GM12878 (cell line): ENCODE results near the gene ZMIZ1. TPM values are rescaled to one million over a fixed set of nuclear protein-coding genes. Genes with fewer than 3 reads are reported as not detected.

Experiments used
- ATAC-seq: fragments of 200-7000 bp; cut with Tn5 transposase; 3 replicates; pipeline ENCODE4 v1.9.1; 2020; ENCODE audit warnings: mild to moderate bottlenecking, moderate library complexity
- BruUV-seq: library from RNA; stranded (reverse); fragments of 400-500 nt; replicated peaks from 2 replicates; lab custom pipeline; 2021; lab: Mats Ljungman, UMichigan
- CTCF ChIA-PET: fragments of 300-600 bp; sonication (Branson Sonifier 250); formaldehyde crosslinking; extraction: SDS; loops from one replicate; lab custom pipeline; 2021; ENCODE audit warnings: inconsistent platforms; lab: Yijun Ruan, JAX
- POLR2A ChIA-PET: fragments of 350-600 bp; formaldehyde crosslinking; extraction: SDS; loops from one replicate; lab custom pipeline; 2021; ENCODE audit warnings: inconsistent platforms; lab: Charles Lee
- RAD21 ChIA-PET: fragments of 300-600 bp; sonication (Branson Sonifier 250); formaldehyde crosslinking; loops from one replicate; lab custom pipeline; 2023; ENCODE audit warnings: antibody characterized with exemption; ENCODE audit not compliant: unreplicated experiment; lab: Charles Lee
- SMC1A ChIA-PET: fragments of 300-600 bp; sonication (Branson Sonifier 250); formaldehyde crosslinking; loops from one replicate; lab custom pipeline; 2023; ENCODE audit not compliant: unreplicated experiment, uncharacterized antibody; lab: Charles Lee
- DNase-seq: peaks from one replicate; pipeline ENCODE4 v3.0.0-alpha.2; 2011; ENCODE audit warnings: low read depth, low spot score
- FAIRE-seq: peaks from 3 replicates; lab custom pipeline; 2011; peaks lifted over from hg19 to GRCh38; lab: Jason Lieb, UNC
- H2AFZ ChIP-seq: 2 replicates; pipeline ENCODE4 v1.6.0; 2011; ENCODE audit warnings: low read depth, low read length, control low read depth; ENCODE audit not compliant: control insufficient read depth
- H3K27ac ChIP-seq: 2 replicates; pipeline ENCODE4 v1.5.1; 2011; ENCODE audit warnings: control low read depth; ENCODE audit not compliant: control insufficient read depth, insufficient read depth
- H3K27me3 ChIP-seq, 2 experiments: replicated peaks in 1 of 2; 2 replicates each; pipeline versions ENCODE4 v1.6.0 to v1.6.1; 2011; ENCODE audit warnings: low read length in 1 of 2; ENCODE audit not compliant: control insufficient read depth in 2 of 2, insufficient read depth in 2 of 2
- H3K36me3 ChIP-seq, 2 experiments: 2 replicates each; pipeline ENCODE4 v1.5.1; 2011; ENCODE audit warnings: low read length in 1 of 2; ENCODE audit not compliant: control insufficient read depth in 2 of 2, insufficient read depth in 2 of 2
- H3K4me1 ChIP-seq: 2 replicates; pipeline ENCODE4 v1.6.1; 2011; ENCODE audit warnings: mild to moderate bottlenecking, low read length, moderate library complexity, mixed read lengths; ENCODE audit not compliant: control insufficient read depth, insufficient read depth
- H3K4me2 ChIP-seq: 2 replicates; pipeline ENCODE4 v1.6.0; 2011; ENCODE audit warnings: control low read depth; ENCODE audit not compliant: control insufficient read depth, insufficient read depth
- H3K4me3 ChIP-seq: fragments of 200-600 bp; sonication (generic); 2 replicates; pipeline ENCODE4 v1.5.1; 2016
- H3K79me2 ChIP-seq: 2 replicates; pipeline ENCODE4 v1.6.0; 2011; ENCODE audit warnings: low read length; ENCODE audit not compliant: control insufficient read depth, insufficient read depth
- H3K9ac ChIP-seq: 2 replicates; pipeline ENCODE4 v1.8.0; 2011; ENCODE audit warnings: low read length, control low read depth, mixed read lengths; ENCODE audit not compliant: control insufficient read depth, insufficient read depth
- H3K9me3 ChIP-seq: replicated peaks from 3 replicates; pipeline ENCODE4 v1.5.1; 2011; ENCODE audit warnings: mild to moderate bottlenecking, low read length; ENCODE audit not compliant: control insufficient read depth, insufficient read depth
- H4K20me1 ChIP-seq: 2 replicates; pipeline ENCODE4 v1.6.0; 2011; ENCODE audit not compliant: control insufficient read depth, insufficient read depth
- ATF3 ChIP-seq: IDR thresholded peaks from 2 replicates; pipeline ENCODE4 v1.6.1; 2011; ENCODE audit warnings: low read depth, mild to moderate bottlenecking, low read length, moderate library complexity, borderline replicate concordance; ENCODE audit errors: extremely low read depth
- CTCF ChIP-seq, 3 experiments: IDR thresholded peaks in 2 of 3; conservative IDR thresholded peaks in 1 of 3; 2 replicates each; pipeline ENCODE4 v1.5.1; 2011; ENCODE audit warnings: low read depth in 3 of 3, low read length in 3 of 3, mild to moderate bottlenecking in 3 of 3, control low read depth in 2 of 3, moderate library complexity in 2 of 3, inconsistent platforms in 1 of 3, mixed read lengths in 1 of 3; ENCODE audit not compliant: control insufficient read depth in 2 of 3, insufficient read depth in 1 of 3; ENCODE audit errors: extremely low read depth in 1 of 3
- JUNB ChIP-seq: IDR thresholded peaks from 2 replicates; pipeline ENCODE4 v1.6.1; 2016; ENCODE audit warnings: antibody characterized with exemption, mild to moderate bottlenecking
- LARP7 ChIP-seq: fragments of 450-650 bp; IDR thresholded peaks from 2 replicates; pipeline ENCODE4 v1.6.1; 2017; ENCODE audit warnings: mild to moderate bottlenecking
- NKRF ChIP-seq: fragments of 450-650 bp; conservative IDR thresholded peaks from 2 replicates; pipeline ENCODE4 v1.6.1; 2017; ENCODE audit warnings: mild to moderate bottlenecking, moderate library complexity
- POLR2AphosphoS2 ChIP-seq: IDR thresholded peaks from 2 replicates; pipeline ENCODE4 v1.6.1; 2011; ENCODE audit warnings: low read depth, mild to moderate bottlenecking, low read length, improper control_type of control experiment, moderate library complexity
- SREBF2 ChIP-seq: IDR thresholded peaks from 2 replicates; pipeline ENCODE4 v1.6.1; 2012; ENCODE audit warnings: mild to moderate bottlenecking, low read length
- TCF3 ChIP-seq: IDR thresholded peaks from 2 replicates; pipeline ENCODE4 v1.6.1; 2012; ENCODE audit warnings: low read depth, mild to moderate bottlenecking, low read length, borderline replicate concordance; ENCODE audit not compliant: insufficient read depth
- WGBS: methylation state at CpG from one replicate; pipeline ENCODE4 v1.1.6; 2016; ENCODE audit warnings: low lambda C conversion rate; ENCODE audit not compliant: insufficient replicate concordance, insufficient coverage; ENCODE audit errors: missing lambda C conversion rate; 5-methylcytosine and 5-hydroxymethylcytosine counted together
- in situ Hi-C: fragments of 300-500 bp; cut with MboI; formaldehyde crosslinking; loops from 9 replicates; pipeline ENCODE4 v1.14.3; 2018; ENCODE audit warnings: mixed read lengths
- intact Hi-C: fragments of 100-400 bp; cut with micrococcal nuclease; formaldehyde crosslinking; loops from one replicate; pipeline ENCODE4 v1.14.2; 2022; ENCODE audit not compliant: unreplicated experiment
- polyA plus RNA-seq, 11 experiments: library from polyadenylated mRNA; depleted of rRNA in 4 of 11; unstranded in 6 of 11; stranded (reverse) in 5 of 11; fragments of >200 nt; fragmentation: Nextera tagmentation in 4 of 11; fragmentation: Illumina TruSeq in 1 of 11; extraction: Ambion mirVana in 4 of 11; extraction: Trizol in 1 of 11; gene quantifications; 1 replicate in 1 of 11; 2 replicates in 10 of 11; pipeline versions ENCODE4 v1.2.1 to v1.2.3, GENCODE V29; 2011 to 2016; ENCODE audit warnings: inconsistent platforms in 2 of 11, missing spikeins in 2 of 11, low read depth in 1 of 11
- total RNA-seq, 4 experiments: library from RNA; depleted of rRNA in 3 of 4; stranded (reverse); fragments of >200 nt in 3 of 4; fragmentation: Illumina TruSeq in 1 of 4; extraction: Trizol in 1 of 4; gene quantifications; 2 replicates each; pipeline versions ENCODE4 v1.2.1 to v1.2.3, GENCODE V29; 2013 to 2021

Gene ZMIZ1
- total and polyA plus RNA-seq, 10 of the 15 experiments (the other 5 are each of a cell fraction or from before 2014, with no cell fraction given) = 3.1 to 82.3 (median 14.9) TPM

GRCh38 chr10:79196470-79197461 lies 128.0 kb downstream of the ZMIZ1 start (continued):
- peak; percentile 85 to 90 (median 90) for TF ChIP-seq CTCF (IDR thresholded peaks at IDR 0.05 in 2 of 3, conservative IDR thresholded peaks at IDR 0.05 in 1 of 3; ENCODE audit: control insufficient read depth in 2 of 3, extremely low read depth in 1 of 3, insufficient read depth in 1 of 3, low read depth in 3 of 3, low read length in 3 of 3)

- Histone ChIP-seq H2AFZ (no peak overlapping the region), H3K36me3 (no peaks in the 10 kb centered on the region), H3K9ac (no peak overlapping the region), H3K27me3 (no peaks in the 10 kb centered on the region), H3K9me3 (no peaks in the 10 kb centered on the region), H3K4me2 (no peak overlapping the region), H3K27ac (no peak overlapping the region), H3K4me3 (no peak overlapping the region), H4K20me1 (no peaks in the 10 kb centered on the region), H3K79me2 (no peaks in the 10 kb centered on the region), H3K4me1 (no peaks in the 10 kb centered on the region)
- WGBS = 82% methylated on average over 4 of the region's 4 CpGs
- in situ Hi-C loops = no loop called here
- ChIA-PET SMC1A (interaction anchor here (1.1 kb wide), 2 partner anchors 89 to 532 kb away, joined by 3 read pairs; no protein-coding TSS in a partner anchor), POLR2A (no interaction called here), RAD21 (interaction anchor here (4.6 kb wide), 1 partner anchor 1151 kb away, joined by 34 read pairs; no protein-coding TSS in a partner anchor), CTCF (interaction anchor here (0.8 to 4.7 kb wide), 14 partner anchors 8 to 1151 kb away, joined by 3 to 42 read pairs (median 3); no protein-coding TSS in a partner anchor)
- intact Hi-C loops = loop anchor here (5.0 to 10.0 kb wide), 4 partner anchors 223 to 1350 kb away; no protein-coding TSS in a partner anchor
- DNase-seq (no peak), FAIRE-seq (no peak), ATAC-seq (no peak)
- no TSS peak for BruUV-seq
- no peak for TF ChIP-seq SREBF2
- TF ChIP-seq LARP7 = no peak
- TF ChIP-seq ATF3 = no peak
- TF ChIP-seq NKRF = no peak
- TF ChIP-seq POLR2AphosphoS2 = no peak
- no peak for TF ChIP-seq TCF3
- no peak for TF ChIP-seq JUNB
Measured at GRCh38 chr10:79197558-79197957, 128.8 kb downstream of the ZMIZ1 start.
